Choroid plexus epithelial cell (primary cell): Measurements from ENCODE around the gene OR4F6.
A peak's percentile ranks its signal among the peaks of the same experiment; 100 is the strongest.

Experiments
- DNase-seq: peaks from one replicate; pipeline ENCODE4 v3.0.0-alpha.2; 2010; ENCODE audit warnings: low read depth
- H3K4me3 ChIP-seq: 2 replicates; pipeline ENCODE4 v1.5.1; 2011; ENCODE audit warnings: low read depth, mild to moderate bottlenecking, control low read depth, low read length, moderate library complexity
- TF ChIP-seq, protein P1 (sequence below): conservative IDR thresholded peaks from 2 replicates; pipeline ENCODE4 v1.5.1; 2011; ENCODE audit warnings: low read depth, mild to moderate bottlenecking, control low read depth, inconsistent platforms, low read length, moderate library complexity

The OR4F6 gene

GRCh38 chr15:101803676-101804075 is 367 bp downstream of the OR4F6 start:
- DNase-seq: no peak
- TF ChIP-seq, protein P1, sequence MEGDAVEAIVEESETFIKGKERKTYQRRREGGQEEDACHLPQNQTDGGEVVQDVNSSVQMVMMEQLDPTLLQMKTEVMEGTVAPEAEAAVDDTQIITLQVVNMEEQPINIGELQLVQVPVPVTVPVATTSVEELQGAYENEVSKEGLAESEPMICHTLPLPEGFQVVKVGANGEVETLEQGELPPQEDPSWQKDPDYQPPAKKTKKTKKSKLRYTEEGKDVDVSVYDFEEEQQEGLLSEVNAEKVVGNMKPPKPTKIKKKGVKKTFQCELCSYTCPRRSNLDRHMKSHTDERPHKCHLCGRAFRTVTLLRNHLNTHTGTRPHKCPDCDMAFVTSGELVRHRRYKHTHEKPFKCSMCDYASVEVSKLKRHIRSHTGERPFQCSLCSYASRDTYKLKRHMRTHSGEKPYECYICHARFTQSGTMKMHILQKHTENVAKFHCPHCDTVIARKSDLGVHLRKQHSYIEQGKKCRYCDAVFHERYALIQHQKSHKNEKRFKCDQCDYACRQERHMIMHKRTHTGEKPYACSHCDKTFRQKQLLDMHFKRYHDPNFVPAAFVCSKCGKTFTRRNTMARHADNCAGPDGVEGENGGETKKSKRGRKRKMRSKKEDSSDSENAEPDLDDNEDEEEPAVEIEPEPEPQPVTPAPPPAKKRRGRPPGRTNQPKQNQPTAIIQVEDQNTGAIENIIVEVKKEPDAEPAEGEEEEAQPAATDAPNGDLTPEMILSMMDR: no peak
- H3K4me3 ChIP-seq: no peak overlapping the region

DNA sequence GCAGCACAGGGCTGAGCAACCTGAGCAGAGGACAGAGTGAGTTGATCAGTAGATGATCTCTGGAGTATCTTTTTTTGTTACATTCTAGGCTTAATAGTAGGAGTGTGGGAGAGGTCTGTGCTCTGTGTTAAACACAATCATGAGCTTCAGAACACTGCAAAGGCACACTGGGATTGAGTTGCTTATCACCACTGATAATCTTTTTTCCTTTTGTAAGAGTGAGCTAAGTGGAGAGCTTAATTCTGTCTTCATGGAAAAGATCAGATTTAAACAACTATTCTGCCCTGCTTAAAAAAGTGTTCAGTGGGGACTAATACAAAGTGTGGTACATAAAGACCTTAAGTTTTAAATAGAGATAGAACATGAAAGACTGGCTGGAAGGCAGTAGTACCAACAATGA is 1.1 kb downstream of the OR4F6 start:
- H3K4me3 ChIP-seq: no peak overlapping the region
- no peak for DNase-seq
- TF ChIP-seq, protein P1: no peak

DNA sequence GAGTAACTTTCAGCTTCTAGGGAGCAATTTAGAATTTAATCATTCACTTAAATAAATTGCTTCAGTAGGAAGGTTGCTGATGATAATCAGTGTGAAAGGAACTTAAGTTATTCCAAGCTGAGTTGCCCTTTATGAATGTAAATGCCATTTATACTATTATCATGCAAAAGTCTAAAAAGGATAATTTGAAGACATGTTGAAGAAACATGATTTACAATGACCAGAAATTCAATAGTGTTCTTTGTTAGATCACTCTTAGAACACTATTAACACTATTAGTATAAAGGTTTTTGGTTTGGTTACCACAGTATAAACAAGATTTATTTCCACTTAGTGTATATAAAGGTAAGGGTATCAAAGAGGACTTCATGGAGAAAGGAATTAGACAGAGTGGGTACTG is 1.6 kb downstream of the OR4F6 start:
- no peak for DNase-seq
- TF ChIP-seq, protein P1: no peak
- no peak overlapping the region for H3K4me3 ChIP-seq

DNA sequence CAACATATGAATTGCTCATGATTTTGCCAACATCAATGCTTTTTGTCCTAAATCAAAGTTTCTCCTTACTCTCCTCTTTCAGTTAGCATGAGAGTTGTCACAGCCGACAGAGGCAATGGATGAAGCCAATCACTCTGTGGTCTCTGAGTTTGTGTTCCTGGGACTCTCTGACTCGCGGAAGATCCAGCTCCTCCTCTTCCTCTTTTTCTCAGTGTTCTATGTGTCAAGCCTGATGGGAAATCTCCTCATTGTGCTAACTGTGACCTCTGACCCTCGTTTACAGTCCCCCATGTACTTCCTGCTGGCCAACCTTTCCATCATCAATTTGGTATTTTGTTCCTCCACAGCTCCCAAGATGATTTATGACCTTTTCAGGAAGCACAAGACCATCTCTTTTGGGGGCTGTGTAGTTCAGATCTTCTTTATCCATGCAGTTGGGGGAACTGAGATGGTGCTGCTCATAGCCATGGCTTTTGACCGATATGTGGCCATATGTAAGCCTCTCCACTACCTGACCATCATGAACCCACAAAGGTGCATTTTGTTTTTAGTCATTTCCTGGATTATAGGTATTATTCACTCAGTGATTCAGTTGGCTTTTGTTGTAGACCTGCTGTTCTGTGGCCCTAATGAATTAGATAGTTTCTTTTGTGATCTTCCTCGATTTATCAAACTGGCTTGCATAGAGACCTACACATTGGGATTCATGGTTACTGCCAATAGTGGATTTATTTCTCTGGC is 2.5 kb downstream of the OR4F6 start:
- TF ChIP-seq, protein P1: no peak
- no peak for DNase-seq
- no peak overlapping the region for H3K4me3 ChIP-seq

GRCh38 chr15:101807345-101807945 is 4.1 kb downstream of the OR4F6 start:
- TF ChIP-seq, protein P1: no peak
- no peak for DNase-seq
- H3K4me3 ChIP-seq: no peak overlapping the region

DNA sequence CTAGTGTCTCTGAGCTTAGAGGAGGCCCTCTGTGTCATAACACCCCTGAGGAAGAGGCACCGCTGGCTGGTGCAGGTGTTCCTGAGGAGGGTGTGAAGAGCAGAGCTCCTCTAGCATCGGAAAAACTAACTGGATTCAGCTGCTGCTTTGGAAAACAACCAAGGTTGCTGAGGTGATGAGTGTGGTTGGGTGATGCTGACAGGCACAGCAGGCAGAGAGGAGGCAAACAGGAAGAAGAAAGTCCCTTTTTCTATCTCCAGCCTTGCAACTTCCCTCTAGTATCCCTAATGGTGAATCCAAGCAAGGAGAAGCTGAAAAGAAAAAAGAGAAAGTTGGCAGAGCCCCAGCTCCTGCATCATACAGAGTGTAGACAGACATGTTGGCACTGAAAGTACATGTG is 4.9 kb downstream of the OR4F6 start:
- TF ChIP-seq, protein P1: no peak
- DNase-seq: peak; percentile 16
- no peak overlapping the region for H3K4me3 ChIP-seq

- no peak for DNase-seq
- H3K4me3 ChIP-seq: no peak overlapping the region
- TF ChIP-seq, protein P1: no peak
Measured at GRCh38 chr15:101810456-101810855, 7.1 kb downstream of the OR4F6 start.
